GM18873 (cell line): ENCODE data around the gene SUPT20H.
A peak's percentile ranks its signal among the peaks of the same experiment; 100 is the strongest.

Source experiments
- ATAC-seq: cut with Tn5 transposase; IDR thresholded peaks from one replicate; pipeline ENCODE4 v1.9.1; 2021; ENCODE audit warnings: mild to moderate bottlenecking, moderate library complexity, moderate number of reproducible peaks; ENCODE audit not compliant: unreplicated experiment, low FRiP score

Gene SUPT20H

DNA sequence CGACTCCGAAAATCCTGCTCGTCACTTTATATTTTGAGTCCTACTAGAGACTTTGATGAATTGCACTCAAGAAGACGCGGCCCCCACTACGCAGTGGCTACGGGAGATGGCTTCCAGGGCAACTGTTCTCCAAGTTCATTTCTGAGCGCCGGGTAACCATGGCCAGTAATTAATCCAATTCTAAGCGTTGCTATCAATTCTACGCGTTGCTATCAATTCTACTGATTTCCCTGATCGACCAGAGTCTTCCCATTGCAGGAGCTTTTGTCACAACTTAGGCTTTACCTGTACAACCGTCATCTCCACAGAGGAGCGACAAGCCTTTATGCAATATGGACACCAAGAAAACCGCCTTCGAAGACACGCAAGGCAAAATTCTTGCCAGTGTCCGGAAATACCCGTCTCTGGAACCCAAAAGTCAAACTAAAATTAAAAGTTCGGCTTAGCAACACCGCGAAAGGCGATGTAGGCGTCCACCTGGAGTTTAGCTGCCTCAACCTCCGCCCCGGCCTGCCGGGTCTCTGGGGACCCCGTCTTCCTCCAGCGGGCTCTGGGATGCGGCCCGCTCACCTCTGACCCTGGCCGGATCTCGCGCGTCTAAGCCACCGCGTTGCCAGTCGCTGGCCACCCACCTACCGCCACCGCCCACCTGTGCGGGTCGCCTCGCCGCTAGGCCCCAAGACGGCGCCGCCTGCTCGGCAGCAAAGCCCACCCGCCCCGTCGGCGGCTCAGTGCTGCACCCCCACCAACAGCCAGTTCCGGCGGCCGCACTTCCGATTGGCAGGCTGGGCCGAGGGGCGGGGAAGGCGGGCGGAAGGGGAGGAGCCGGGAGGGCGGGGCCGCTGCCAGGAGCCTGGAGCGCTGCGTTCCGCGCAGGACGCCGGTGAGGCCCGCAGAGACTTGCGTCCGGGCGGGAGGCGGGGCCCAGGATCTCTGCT lies at the start of gene SUPT20H:
Gene SUPT20H (minus strand): TSS at position 779 of the 938 bp plus-strand sequence. CDS start 8,198 bp downstream, outside the sequence.
- ATAC-seq, result peak; percentile 94

GRCh38 chr13:37109051-37109678 lies 49.7 kb upstream of the SUPT20H start:
- ATAC-seq, result no peak

DNA sequence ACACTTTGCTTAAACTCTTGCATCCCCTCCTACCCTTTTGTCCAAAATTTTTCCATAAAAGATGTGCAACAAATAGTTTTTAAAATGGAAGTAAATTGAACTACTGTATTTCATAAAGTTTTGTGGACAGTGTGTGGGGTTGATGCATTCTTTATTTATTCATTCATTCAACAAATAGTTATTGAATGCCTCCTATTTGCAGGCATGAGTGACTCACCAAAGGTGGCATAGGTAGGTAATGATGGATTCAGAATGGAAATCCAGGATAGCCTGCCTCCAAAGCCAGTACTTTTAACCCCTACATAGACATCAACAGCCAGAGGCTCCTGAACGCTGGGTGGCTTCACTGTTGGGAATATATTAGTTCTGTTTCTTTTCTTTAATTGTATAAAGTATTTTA lies 48.4 kb upstream of the SUPT20H start:
- ATAC-seq, result no peak

DNA sequence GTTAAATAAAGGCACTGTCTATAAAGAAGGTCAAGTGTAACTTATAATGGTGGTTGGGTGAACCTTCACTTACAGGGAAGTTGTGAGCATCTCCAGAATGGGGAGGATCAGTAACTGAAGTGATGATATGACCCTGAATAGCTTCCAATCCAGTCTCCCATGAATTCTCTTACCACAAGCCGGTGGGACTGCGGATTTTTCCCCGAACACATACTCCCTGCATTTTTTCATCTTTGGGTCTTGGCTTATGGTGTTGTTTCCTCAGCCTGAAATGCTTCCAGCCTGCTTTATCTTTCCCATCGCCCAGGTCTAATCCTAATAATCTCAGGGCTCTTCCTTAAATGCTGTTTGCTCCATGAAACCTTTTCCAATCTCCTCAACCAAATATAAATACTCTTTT lies 48.0 kb upstream of the SUPT20H start:
- no peak for ATAC-seq

DNA sequence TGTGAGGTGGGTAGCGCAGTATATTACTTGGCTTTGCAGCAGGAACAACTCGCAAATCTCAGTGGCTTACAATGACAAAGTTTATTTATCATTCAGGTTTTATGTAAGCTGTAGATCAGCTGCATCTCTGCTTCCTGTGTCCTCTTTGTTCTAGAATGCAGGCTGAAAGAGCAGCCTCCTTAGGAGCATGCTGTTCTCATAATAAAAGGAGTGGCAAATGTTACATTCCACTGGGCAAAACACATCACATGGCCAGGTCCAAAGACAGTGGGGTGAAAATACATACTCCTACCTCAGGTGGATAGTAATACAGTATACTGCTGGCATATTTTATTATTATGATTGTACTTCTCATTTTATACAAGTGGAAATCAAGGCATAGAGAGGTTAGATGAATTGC lies 47.2 kb upstream of the SUPT20H start:
- no peak for ATAC-seq

GRCh38 chr13:37105251-37105714 lies 45.8 kb upstream of the SUPT20H start, which contains the start of gene CSNK1A1L:
Gene CSNK1A1L, minus strand, starts transcription at chr13:37105664. Its CDS starts 408 bp downstream, at chr13:37105256.
- ATAC-seq, result no peak

DNA sequence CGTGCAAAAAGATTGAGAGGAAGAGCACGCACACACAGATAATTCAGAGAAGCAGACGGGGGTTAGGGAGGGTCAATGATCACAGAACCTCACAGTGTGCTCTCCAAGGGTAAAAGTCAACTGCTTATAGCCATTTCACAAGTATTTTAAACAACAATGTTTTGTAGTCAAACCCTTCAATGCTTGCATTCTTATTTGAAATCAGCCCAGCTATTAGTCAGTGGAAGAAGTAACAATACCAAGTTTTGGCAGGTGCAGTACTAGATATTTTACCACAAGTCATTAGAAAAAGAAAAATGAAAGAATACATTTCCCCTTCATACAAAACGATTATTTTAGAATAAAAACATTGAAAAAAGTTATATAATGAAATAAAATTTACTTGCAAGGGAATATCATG lies 43.4 kb upstream of the SUPT20H start:
- ATAC-seq, result no peak

GRCh38 chr13:37101201-37101600 lies 41.7 kb upstream of the SUPT20H start:
- ATAC-seq, result no peak

DNA sequence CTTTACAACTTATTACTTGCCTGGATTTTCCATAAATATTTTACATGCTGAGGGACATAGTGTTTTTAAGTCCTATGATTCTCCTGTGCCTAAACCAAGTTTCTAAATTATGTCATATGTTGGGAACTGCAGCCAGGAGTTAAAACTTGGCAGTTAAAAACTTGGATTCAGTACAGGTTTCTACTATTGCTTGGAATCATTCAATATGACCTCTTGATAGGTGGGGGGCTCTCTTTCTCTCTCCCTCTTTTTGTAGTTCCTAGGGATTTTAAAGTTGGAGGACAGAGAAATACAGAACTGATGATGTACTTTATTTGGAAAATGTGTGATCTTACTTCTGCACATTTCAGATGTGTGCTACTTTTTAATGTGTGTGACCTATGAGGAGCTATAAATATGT lies 41.2 kb upstream of the SUPT20H start:
- ATAC-seq, result no peak

DNA sequence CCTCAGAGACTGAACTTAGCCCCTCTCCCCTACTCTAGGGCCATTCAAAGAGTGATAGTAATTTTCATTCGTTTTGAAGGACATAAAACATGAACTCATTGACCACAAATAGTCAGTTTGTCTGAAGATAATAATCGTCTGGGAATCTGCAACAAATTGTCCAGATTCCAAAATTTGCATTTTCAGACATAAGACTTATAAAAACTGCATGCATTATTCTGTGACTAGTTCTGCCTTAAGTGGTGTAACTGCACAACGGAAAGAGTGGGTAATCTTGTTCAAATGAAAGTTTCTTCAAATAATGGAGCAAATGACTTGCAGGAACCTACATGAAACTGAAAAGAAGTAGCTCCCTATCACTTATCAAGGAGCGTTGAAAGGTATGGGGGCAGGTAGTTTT lies 37.6 kb upstream of the SUPT20H start:
- no peak for ATAC-seq

- no peak for ATAC-seq
Measured at GRCh38 chr13:37094840-37095239, 35.4 kb upstream of the SUPT20H start.

- ATAC-seq, result no peak
Measured at GRCh38 chr13:37094099-37094498, 34.6 kb upstream of the SUPT20H start.

GRCh38 chr13:37091835-37092234 lies 32.3 kb upstream of the SUPT20H start:
- no peak for ATAC-seq

DNA sequence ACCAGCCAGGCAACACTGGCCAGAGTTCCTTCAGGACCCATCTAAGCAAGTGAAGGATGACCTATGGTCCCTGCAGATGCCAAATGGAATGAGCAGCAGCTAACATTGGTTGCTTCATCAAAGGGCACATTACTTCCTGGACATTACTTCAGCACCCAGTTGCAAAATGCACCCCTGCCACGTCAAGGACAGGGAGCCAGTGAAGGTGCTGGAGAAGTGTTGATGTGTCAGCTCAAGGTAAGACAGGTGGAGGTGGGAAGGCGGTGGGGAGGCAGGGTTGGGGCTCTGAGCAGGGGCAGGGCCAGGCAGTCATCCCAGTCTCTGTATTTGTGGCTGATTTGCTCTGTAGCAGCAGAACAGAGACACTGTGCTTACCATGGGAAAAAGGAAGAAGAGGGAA lies 31.4 kb upstream of the SUPT20H start:
- no peak for ATAC-seq

GRCh38 chr13:37089495-37089894 lies 30.0 kb upstream of the SUPT20H start:
- ATAC-seq, result no peak

DNA sequence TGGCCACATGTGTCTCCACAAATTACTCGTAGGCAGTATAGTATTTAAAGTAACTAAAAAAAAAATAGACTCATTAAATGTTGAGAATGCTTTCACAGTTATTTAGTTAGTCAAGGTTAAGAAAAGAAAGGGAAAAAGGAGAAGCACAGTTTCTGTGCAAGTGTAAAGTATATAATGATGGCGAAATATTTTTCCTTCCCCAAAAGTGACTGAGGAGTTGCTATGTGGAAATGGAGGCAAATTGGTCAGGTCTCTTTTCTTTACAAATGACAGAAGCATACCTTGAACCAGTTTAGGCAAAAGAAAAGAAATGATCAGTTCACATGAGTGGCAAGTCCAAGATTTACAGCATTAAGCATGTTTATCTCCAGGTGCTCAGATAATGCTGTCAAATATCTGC lies 28.0 kb upstream of the SUPT20H start:
- ATAC-seq, result no peak

- no peak for ATAC-seq
Measured at GRCh38 chr13:37085606-37086005, 26.1 kb upstream of the SUPT20H start.

DNA sequence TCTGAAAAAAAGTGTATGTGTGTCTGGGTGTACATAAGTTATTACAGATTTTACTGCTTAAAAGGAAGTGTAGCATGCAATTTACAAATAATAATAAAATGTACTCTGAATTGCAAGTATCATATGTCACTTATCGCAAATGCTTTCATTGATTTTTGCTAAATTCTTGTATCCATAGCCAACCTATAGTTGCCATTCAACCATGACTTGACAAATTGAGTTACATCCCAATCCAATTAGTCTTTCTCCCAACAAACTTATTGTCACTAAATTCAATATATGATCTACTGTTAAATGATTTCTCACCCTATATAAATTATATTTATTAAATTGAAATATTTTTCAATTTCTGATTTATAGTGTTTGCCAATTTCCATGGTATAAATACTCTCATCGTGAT lies 17.3 kb upstream of the SUPT20H start:
- ATAC-seq, result no peak

GRCh38 chr13:37075164-37075563 lies 15.7 kb upstream of the SUPT20H start:
- no peak for ATAC-seq

DNA sequence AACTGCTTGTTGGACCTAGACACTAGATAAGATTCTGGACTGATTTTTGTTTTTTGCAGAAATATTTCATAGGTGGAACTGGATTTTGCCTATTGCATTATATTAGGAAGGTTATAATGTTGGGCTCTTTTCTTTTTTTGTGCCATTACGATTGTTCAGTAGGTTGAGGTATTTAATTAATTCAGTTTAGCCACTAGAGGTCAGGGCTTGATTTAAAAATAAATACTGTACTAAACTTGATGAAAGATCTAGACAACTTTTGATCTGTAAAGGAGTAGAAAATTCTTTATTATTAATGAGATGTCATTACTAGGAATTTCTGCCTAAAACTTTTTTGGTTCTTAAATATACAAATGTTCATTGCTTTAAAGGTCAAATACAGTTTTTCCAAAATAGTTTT lies 15.2 kb upstream of the SUPT20H start:
- ATAC-seq, result no peak

DNA sequence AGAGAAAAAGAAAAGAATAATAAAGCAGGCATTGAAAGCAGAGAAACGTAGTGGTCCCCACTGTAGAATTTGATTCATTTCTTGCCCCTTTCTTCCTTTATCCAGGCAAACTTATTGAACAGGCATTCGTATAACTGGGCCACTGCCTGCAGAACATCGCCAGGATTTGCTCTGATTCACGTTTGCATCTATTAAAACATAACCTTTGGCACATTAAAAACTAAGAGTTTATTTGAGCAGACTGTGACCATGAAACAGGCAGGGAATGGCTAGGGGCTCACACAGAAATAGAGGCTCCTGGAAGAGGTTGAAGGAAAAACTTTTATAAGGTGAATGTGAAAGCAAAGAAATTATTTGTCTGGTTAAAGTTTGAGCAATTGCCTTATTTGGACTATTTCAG lies 12.5 kb upstream of the SUPT20H start:
- no peak for ATAC-seq

- no peak for ATAC-seq
Measured at GRCh38 chr13:37070956-37071355, 11.5 kb upstream of the SUPT20H start.
